Measurements from ENCODE around the gene ETFRF1. TPM values are rescaled to one million over a fixed set of nuclear protein-coding genes. Genes with fewer than 3 reads are reported as not detected.

ETFRF1 gene, protein sequence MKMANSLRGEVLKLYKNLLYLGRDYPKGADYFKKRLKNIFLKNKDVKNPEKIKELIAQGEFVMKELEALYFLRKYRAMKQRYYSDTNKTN
- polyA plus RNA-seq (81.8 and 85.0 TPM in 2 replicates), polyA minus RNA-seq (52.6 and 78.4 TPM in 2 replicates)

DNA sequence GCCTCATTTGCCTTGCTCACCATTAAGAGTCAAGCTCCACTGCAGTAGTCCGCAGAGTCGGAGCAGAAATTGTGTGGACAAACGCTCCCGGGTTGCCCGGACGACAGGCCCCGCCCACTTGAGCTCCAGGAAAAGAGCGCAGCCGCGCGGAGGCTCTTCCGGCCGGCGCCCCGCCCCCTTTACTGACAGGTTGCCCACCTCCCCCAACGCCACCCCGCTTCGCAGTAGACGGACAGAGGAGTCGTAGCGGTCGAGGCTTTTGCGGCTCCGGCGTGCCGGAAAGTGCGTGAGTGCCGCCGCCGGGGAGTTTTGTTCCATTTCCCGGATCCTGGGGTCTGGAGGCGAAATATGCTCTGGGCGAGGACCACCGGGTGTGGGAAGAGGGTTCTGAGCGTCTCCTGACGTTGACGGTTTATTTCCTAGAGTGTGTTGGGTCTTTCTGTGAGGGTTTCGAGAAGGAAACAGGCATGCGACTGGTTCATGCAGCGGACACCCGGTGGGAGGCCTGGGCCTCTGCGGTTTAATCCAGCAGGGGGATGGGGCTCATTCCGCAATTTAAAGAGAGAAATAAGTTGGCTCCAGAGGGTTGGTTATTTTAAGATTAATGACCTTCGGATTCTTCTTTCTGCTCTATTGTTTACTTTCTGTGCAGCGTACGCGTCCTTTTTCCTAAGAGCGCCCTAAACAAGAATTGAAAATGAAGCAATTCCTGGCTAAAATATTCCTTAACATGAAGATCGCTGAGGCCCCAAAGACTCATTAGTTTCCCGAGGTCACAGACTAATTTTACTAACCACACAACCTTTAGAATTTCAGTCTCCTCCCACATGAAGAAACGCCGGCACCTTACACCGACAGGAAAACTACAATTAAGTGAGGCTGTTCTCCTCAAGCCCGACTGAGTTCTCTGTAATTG lies at the start of gene ETFRF1, which contains the start of gene DNAI7:
Gene ETFRF1, plus strand, starts transcription at position 182 of the 916 bp plus-strand sequence. CDS start 8,720 bp downstream, outside the sequence.
Gene DNAI7, minus strand, starts transcription at position 105 of the 916 bp plus-strand sequence. Its CDS starts 82 bp downstream, at position 23.
- H3K27ac ChIP-seq (ENCODE audit: low read length): peak within 1 kb of the TSS; percentile 91
- H3K9me2 ChIP-seq (ENCODE audit: insufficient read depth, low read length): no peaks in the 10 kb centered on the region
- H3K36me3 ChIP-seq (ENCODE audit: insufficient read depth, low read length): no peaks in the 10 kb centered on the region
- peak within 1 kb of the TSS; percentile 88 for H3K9ac ChIP-seq (ENCODE audit: low read length)
- peak within 1 kb of the TSS; percentile 95 for H2AFZ ChIP-seq (ENCODE audit: low read depth, low read length)
- H3F3A ChIP-seq (ENCODE audit: insufficient read depth, low read length, poor library complexity, severe bottlenecking): no peaks in the 10 kb centered on the region
- peak within 1 kb of the TSS; percentile 86 for H3K4me3 ChIP-seq (ENCODE audit: low read length)
- no peaks in the 10 kb centered on the region for H3K27me3 ChIP-seq (ENCODE audit: insufficient read depth, low read depth, low read length)
- peak within 1 kb of the TSS; percentile 84 for H3K4me2 ChIP-seq (ENCODE audit: low read length)
- H3K9me3 ChIP-seq (ENCODE audit: low read length): no peaks in the 10 kb centered on the region
- H3K79me2 ChIP-seq (replicated peaks; ENCODE audit: insufficient read depth, low read length): no peaks in the 10 kb centered on the region
- TF ChIP-seq RAD21 (conservative IDR thresholded peaks at IDR 0.05) (peak; percentile 36), CTCF (IDR thresholded peaks at IDR 0.05; ENCODE audit: poor library complexity, severe bottlenecking) (peak; percentile 21), EP300 (conservative IDR thresholded peaks at IDR 0.05; ENCODE audit: poor library complexity, severe bottlenecking) (peak; percentile 60), TAF1 (IDR thresholded peaks at IDR 0.05; ENCODE audit: low read depth) (no peak), REST (IDR thresholded peaks at IDR 0.05; ENCODE audit: borderline replicate concordance) (peak; percentile 33), MXI1 (conservative IDR thresholded peaks at IDR 0.05; ENCODE audit: poor library complexity, severe bottlenecking) (peak; percentile 87), EZH2 (IDR thresholded peaks at IDR 0.05; ENCODE audit: borderline replicate concordance, insufficient read depth, low read length, poor library complexity, severe bottlenecking) (no peak), SMC3 (conservative IDR thresholded peaks at IDR 0.05; ENCODE audit: poor library complexity) (peak; percentile 32), POLR2AphosphoS5 (IDR thresholded peaks at IDR 0.05) (peak; percentile 82)
- no peaks in the 10 kb centered on the region for H4K20me1 ChIP-seq (ENCODE audit: insufficient read depth)

GRCh38 chr12:25146686-25147085 lies 48.4 kb upstream of the ETFRF1 start:
- TF ChIP-seq EP300 (conservative IDR thresholded peaks at IDR 0.05; ENCODE audit: poor library complexity, severe bottlenecking): no peak
- TF ChIP-seq SMC3 (conservative IDR thresholded peaks at IDR 0.05; ENCODE audit: poor library complexity): no peak
- no peak for TF ChIP-seq MXI1 (conservative IDR thresholded peaks at IDR 0.05; ENCODE audit: poor library complexity, severe bottlenecking)
- TF ChIP-seq POLR2AphosphoS5 (IDR thresholded peaks at IDR 0.05): no peak
- TF ChIP-seq REST (IDR thresholded peaks at IDR 0.05; ENCODE audit: borderline replicate concordance): no peak
- no peak for TF ChIP-seq EZH2 (IDR thresholded peaks at IDR 0.05; ENCODE audit: borderline replicate concordance, insufficient read depth, low read length, poor library complexity, severe bottlenecking)
- Histone ChIP-seq H3K4me2 (ENCODE audit: low read length) (no peak overlapping the region), H4K20me1 (ENCODE audit: insufficient read depth) (no peaks in the 10 kb centered on the region), H2AFZ (ENCODE audit: low read depth, low read length) (no peak overlapping the region), H3K27me3 (ENCODE audit: insufficient read depth, low read depth, low read length) (no peaks in the 10 kb centered on the region), H3K36me3 (ENCODE audit: insufficient read depth, low read length) (no peaks in the 10 kb centered on the region), H3K9me3 (ENCODE audit: low read length) (no peaks in the 10 kb centered on the region), H3K27ac (ENCODE audit: low read length) (no peak overlapping the region), H3K9ac (ENCODE audit: low read length) (no peak overlapping the region), H3K79me2 (replicated peaks; ENCODE audit: insufficient read depth, low read length) (no peaks in the 10 kb centered on the region), H3K4me3 (ENCODE audit: low read length) (no peak overlapping the region), H3K9me2 (ENCODE audit: insufficient read depth, low read length) (no peaks in the 10 kb centered on the region), H3F3A (ENCODE audit: insufficient read depth, low read length, poor library complexity, severe bottlenecking) (no peaks in the 10 kb centered on the region)

Data from neural cell (in vitro differentiated cells).